Natural killer cell (primary cell): Measurements from ENCODE around the gene ZDHHC11. TPM values are rescaled to one million over a fixed set of nuclear protein-coding genes. Genes with fewer than 3 reads are reported as not detected.

ENCODE experiments used
- ATAC-seq, 3 donors: fragments of 150-1000 bp in 2 of 3; fragments of 200-7000 bp in 1 of 3; cut with Tn5 transposase; 1 replicate in 1 of 3; 2 replicates in 2 of 3; pipeline ENCODE4 v1.10.0; 2021; ENCODE audit warnings: mild to moderate bottlenecking in 2 of 3, moderate library complexity in 2 of 3
- DNase-seq, 2 donors: peaks; one replicate each; pipeline versions ENCODE4 v3.0.0 to v3.0.0-alpha.2; 2013 to 2021; ENCODE audit warnings: mixed read lengths in 1 of 2
- H3K27ac ChIP-seq: one replicate; pipeline ENCODE4 v1.5.1; 2013; ENCODE audit warnings: mild to moderate bottlenecking, low read length
- H3K27me3 ChIP-seq: one replicate; pipeline ENCODE4 v1.6.1; 2013; ENCODE audit warnings: low read length; ENCODE audit not compliant: control insufficient read depth, insufficient read depth
- H3K36me3 ChIP-seq: one replicate; pipeline ENCODE4 v1.6.1; 2013; ENCODE audit warnings: low read length; ENCODE audit not compliant: control insufficient read depth, insufficient read depth
- H3K4me1 ChIP-seq: one replicate; pipeline ENCODE4 v1.6.1; 2013; ENCODE audit warnings: low read length; ENCODE audit not compliant: control insufficient read depth, insufficient read depth
- H3K4me3 ChIP-seq: one replicate; pipeline ENCODE4 v1.5.1; 2013; ENCODE audit warnings: low read length
- H3K9me3 ChIP-seq: one replicate; pipeline ENCODE4 v1.6.1; 2013; ENCODE audit warnings: low read length; ENCODE audit not compliant: control insufficient read depth, insufficient read depth
- H3K27ac Mint-ChIP-seq, 2 donors: one replicate each; pipeline ENCODE4 v1.8.0; 2022; ENCODE audit warnings: mild to moderate bottlenecking in 2 of 2, mixed read lengths in 2 of 2, moderate library complexity in 1 of 2
- H3K27me3 Mint-ChIP-seq, 2 donors: one replicate each; pipeline ENCODE4 v1.8.0; 2022; ENCODE audit warnings: low read depth in 2 of 2, mixed read lengths in 2 of 2
- H3K36me3 Mint-ChIP-seq: one replicate; pipeline ENCODE4 v1.8.0; 2022; ENCODE audit warnings: mixed read lengths
- H3K4me1 Mint-ChIP-seq, 2 donors: one replicate each; pipeline ENCODE4 v1.8.0; 2022; ENCODE audit warnings: mixed read lengths in 2 of 2
- H3K4me3 Mint-ChIP-seq: one replicate; pipeline ENCODE4 v1.8.0; 2022; ENCODE audit warnings: mild to moderate bottlenecking, moderate library complexity, mixed read lengths
- H3K9me3 Mint-ChIP-seq, 2 donors: one replicate each; pipeline ENCODE4 v1.8.0; 2022; ENCODE audit warnings: mixed read lengths in 2 of 2
- WGBS: methylation state at CpG from one replicate; pipeline ENCODE4 v1.1.7; 2013; ENCODE audit warnings: missing lambda C conversion rate; ENCODE audit not compliant: insufficient coverage; 5-methylcytosine and 5-hydroxymethylcytosine counted together
- intact Hi-C: fragments of 100-400 bp; cut with micrococcal nuclease; formaldehyde crosslinking; loops from one replicate; pipeline ENCODE4 v1.14.2; 2022
- total RNA-seq, 4 donors: library from RNA; stranded (reverse); fragments of 120-200 nt in 1 of 4; gene quantifications; one replicate each; pipeline versions ENCODE4 v1.2.3 to v1.2.4, GENCODE V29; 2013 to 2022
- TF ChIP-seq, protein P1 (sequence below): fragments of 200-600 bp; IDR thresholded peaks from one replicate; pipeline ENCODE4 v1.8.0; 2022; ENCODE audit warnings: antibody characterized with exemption

ZDHHC11 gene, protein sequence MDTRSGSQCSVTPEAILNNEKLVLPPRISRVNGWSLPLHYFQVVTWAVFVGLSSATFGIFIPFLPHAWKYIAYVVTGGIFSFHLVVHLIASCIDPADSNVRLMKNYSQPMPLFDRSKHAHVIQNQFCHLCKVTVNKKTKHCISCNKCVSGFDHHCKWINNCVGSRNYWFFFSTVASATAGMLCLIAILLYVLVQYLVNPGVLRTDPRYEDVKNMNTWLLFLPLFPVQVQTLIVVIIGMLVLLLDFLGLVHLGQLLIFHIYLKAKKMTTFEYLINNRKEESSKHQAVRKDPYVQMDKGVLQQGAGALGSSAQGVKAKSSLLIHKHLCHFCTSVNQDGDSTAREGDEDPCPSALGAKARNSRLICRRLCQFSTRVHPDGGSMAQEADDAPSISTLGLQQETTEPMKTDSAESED
- 1 to 10 TPM; 2.2 to 7.0 (median 5.0) TPM for total RNA-seq
- 2.1 TPM for total RNA-seq (2013)

- H3K27ac Mint-ChIP-seq: no peak within 1 kb of the TSS
Observed at GRCh38 chr5:850511-851006, at the start of gene ZDHHC11. TSS of gene ZDHHC11 (minus strand) at chr5:850986. CDS start at chr5:850602, 384 bp downstream.

DNA sequence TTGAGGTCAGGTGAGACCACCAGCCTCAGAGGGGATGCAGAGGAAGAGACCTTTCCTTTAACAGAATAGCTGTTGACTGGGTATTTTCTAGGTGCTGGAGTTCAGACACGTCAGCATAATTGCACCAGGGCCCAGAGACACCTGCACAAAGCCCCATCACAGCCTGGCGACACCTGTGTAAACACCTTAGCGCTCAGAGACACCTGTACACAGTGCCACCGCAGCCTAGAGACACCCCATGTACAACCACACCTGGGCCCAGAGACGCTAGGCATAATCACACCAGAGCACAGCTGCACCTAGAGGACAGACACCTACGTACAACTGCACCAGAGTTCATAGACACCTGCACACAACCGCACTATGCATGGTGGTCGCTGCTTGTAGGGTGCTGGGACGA is 42.9 kb upstream of the ZDHHC11 start:
- Histone ChIP-seq H3K9me3 (no peaks in the 10 kb centered on the region), H3K4me1 (peaks cover 23% of the 10 kb centered on the region), H3K4me3 (no peak overlapping the region), H3K27me3 (no peaks in the 10 kb centered on the region), H3K36me3 (peaks cover 11% of the 10 kb centered on the region), H3K27ac (no peak overlapping the region)
- WGBS: 92% methylated on average over 9 of the region's 9 CpGs
- no peaks in the 10 kb centered on the region for H3K9me3 Mint-ChIP-seq
- H3K27ac Mint-ChIP-seq: no peak overlapping the region
- ATAC-seq (no peak), DNase-seq (no peak)
- no peak overlapping the region for H3K4me3 Mint-ChIP-seq
- TF ChIP-seq, protein P1, sequence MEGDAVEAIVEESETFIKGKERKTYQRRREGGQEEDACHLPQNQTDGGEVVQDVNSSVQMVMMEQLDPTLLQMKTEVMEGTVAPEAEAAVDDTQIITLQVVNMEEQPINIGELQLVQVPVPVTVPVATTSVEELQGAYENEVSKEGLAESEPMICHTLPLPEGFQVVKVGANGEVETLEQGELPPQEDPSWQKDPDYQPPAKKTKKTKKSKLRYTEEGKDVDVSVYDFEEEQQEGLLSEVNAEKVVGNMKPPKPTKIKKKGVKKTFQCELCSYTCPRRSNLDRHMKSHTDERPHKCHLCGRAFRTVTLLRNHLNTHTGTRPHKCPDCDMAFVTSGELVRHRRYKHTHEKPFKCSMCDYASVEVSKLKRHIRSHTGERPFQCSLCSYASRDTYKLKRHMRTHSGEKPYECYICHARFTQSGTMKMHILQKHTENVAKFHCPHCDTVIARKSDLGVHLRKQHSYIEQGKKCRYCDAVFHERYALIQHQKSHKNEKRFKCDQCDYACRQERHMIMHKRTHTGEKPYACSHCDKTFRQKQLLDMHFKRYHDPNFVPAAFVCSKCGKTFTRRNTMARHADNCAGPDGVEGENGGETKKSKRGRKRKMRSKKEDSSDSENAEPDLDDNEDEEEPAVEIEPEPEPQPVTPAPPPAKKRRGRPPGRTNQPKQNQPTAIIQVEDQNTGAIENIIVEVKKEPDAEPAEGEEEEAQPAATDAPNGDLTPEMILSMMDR: no peak
- peaks cover 5% of the 10 kb centered on the region for H3K36me3 Mint-ChIP-seq
- H3K4me1 Mint-ChIP-seq: peaks cover 8 to 11% of the 10 kb centered on the region in 2 donors
- no peaks in the 10 kb centered on the region for H3K27me3 Mint-ChIP-seq
- intact Hi-C loops: no loop called here

More at GRCh38 chr5:850511-851006, at the start of gene ZDHHC11:
- Histone ChIP-seq H3K4me3 (no peak within 1 kb of the TSS), H3K27me3 (no peaks in the 10 kb centered on the region), H3K36me3 (no peaks in the 10 kb centered on the region), H3K4me1 (no peaks in the 10 kb centered on the region), H3K9me3 (no peaks in the 10 kb centered on the region), H3K27ac (no peak within 1 kb of the TSS)
- intact Hi-C loops: no loop called here
- H3K4me1 Mint-ChIP-seq: no peaks in the 10 kb centered on the region
- 88% methylated on average over 27 of the region's 27 CpGs for WGBS
- DNase-seq: no peak
- ATAC-seq: no peak
- H3K27me3 Mint-ChIP-seq: peaks cover 8 to 11% of the 10 kb centered on the region in 2 donors
- H3K4me3 Mint-ChIP-seq: no peak within 1 kb of the TSS
- TF ChIP-seq, protein P1: no peak
- no peaks in the 10 kb centered on the region for H3K9me3 Mint-ChIP-seq
- no peaks in the 10 kb centered on the region for H3K36me3 Mint-ChIP-seq

GRCh38 chr5:893137-893506 is 42.3 kb upstream of the ZDHHC11 start:
- DNase-seq: no peak
- Histone ChIP-seq H3K27ac (no peak overlapping the region), H3K4me1 (peaks cover 23% of the 10 kb centered on the region)

More at GRCh38 chr5:893137-893506, 42.3 kb upstream of the ZDHHC11 start:
- Mint-ChIP-seq H3K36me3 (peaks cover 11% of the 10 kb centered on the region), H3K4me1 (peaks cover 8 to 11% of the 10 kb centered on the region in 2 donors), H3K4me3 (peak overlapping the region; percentile 50), H3K9me3 (no peaks in the 10 kb centered on the region), H3K27me3 (no peaks in the 10 kb centered on the region), H3K27ac (no peak overlapping the region)
- intact Hi-C loops: no loop called here
- Histone ChIP-seq H3K4me3 (peak overlapping the region; percentile 38), H3K9me3 (no peaks in the 10 kb centered on the region), H3K27me3 (no peaks in the 10 kb centered on the region), H3K36me3 (peaks cover 17% of the 10 kb centered on the region)
- WGBS: 3% methylated on average over 31 of the region's 31 CpGs
- no peak for ATAC-seq
- TF ChIP-seq, protein P1: no peak
